GM13977 (cell line): ENCODE measurements around the gene TFRC.

ENCODE experiments used
- DNase-seq: peaks from one replicate; pipeline ENCODE4 v3.0.0; 2012; ENCODE audit warnings: low spot score
- CTCF ChIP-seq: IDR thresholded peaks from 2 replicates; pipeline ENCODE4 v1.5.1; 2012; ENCODE audit warnings: mild to moderate bottlenecking, control low read depth; ENCODE audit not compliant: insufficient read depth; ENCODE audit errors: extremely low read depth, missing control alignments
- in situ Hi-C: fragments of 300-500 bp; cut with MboI; formaldehyde crosslinking; loops from one replicate; pipeline ENCODE4 v1.12.0; 2022; ENCODE audit warnings: low sequenced_read_pairs, low pct_unique_long_range_greater_than_20kb, mixed read lengths, inconsistent platforms; ENCODE audit not compliant: unreplicated experiment

The TFRC gene

GRCh38 chr3:196097373-196098154 lies 15.7 kb upstream of the TFRC start:
- DNase-seq: no peak
- in situ Hi-C loops: no loop called here
- TF ChIP-seq CTCF: no peak

GRCh38 chr3:196096382-196096953 lies 14.6 kb upstream of the TFRC start:
- in situ Hi-C loops: no loop called here
- no peak for TF ChIP-seq CTCF
- DNase-seq: peak; percentile 58

GRCh38 chr3:196093317-196094111 lies 11.6 kb upstream of the TFRC start:
- TF ChIP-seq CTCF: no peak
- no peak for DNase-seq
- in situ Hi-C loops: no loop called here

- in situ Hi-C loops: no loop called here
- no peak for TF ChIP-seq CTCF
These were observed 6.0 kb upstream of the TFRC start for GRCh38 chr3:196087906-196088305.

GRCh38 chr3:196082619-196082971 lies 705 bp upstream of the TFRC start:
- peak; percentile 42 for DNase-seq
- in situ Hi-C loops: no loop called here

More at GRCh38 chr3:196087906-196088305, 6.0 kb upstream of the TFRC start:
- no peak for DNase-seq

More at GRCh38 chr3:196082619-196082971, 705 bp upstream of the TFRC start:
- no peak for TF ChIP-seq CTCF
